GM19468 (cell line): ENCODE measurements around the gene ARHGAP18.
A peak's percentile ranks its signal among the peaks of the same experiment; 100 is the strongest.

Experiments
- ATAC-seq: cut with Tn5 transposase; IDR thresholded peaks from one replicate; pipeline ENCODE4 v1.9.1; 2021; ENCODE audit warnings: mild to moderate bottlenecking, moderate library complexity, moderate number of reproducible peaks; ENCODE audit not compliant: unreplicated experiment; ENCODE audit errors: extremely low read depth

The ARHGAP18 gene

GRCh38 chr6:129709769-129710449 is at the start of gene ARHGAP18:
ARHGAP18 (minus strand) TSS chr6:129710177; CDS start chr6:129710136, 41 bp downstream.
- peak; percentile 91 for ATAC-seq

- ATAC-seq, result no peak
Measured at GRCh38 chr6:129755787-129756186, 45.8 kb upstream of the ARHGAP18 start.

GRCh38 chr6:129754750-129755149 is 44.8 kb upstream of the ARHGAP18 start:
- no peak for ATAC-seq

- ATAC-seq, result no peak
Measured at GRCh38 chr6:129753422-129753821, 43.4 kb upstream of the ARHGAP18 start.

GRCh38 chr6:129751384-129751783 is 41.4 kb upstream of the ARHGAP18 start:
- no peak for ATAC-seq

GRCh38 chr6:129750360-129750759 is 40.4 kb upstream of the ARHGAP18 start:
- no peak for ATAC-seq

GRCh38 chr6:129749749-129750120 is 39.8 kb upstream of the ARHGAP18 start:
- ATAC-seq, result no peak

GRCh38 chr6:129748901-129749748 is 39.1 kb upstream of the ARHGAP18 start:
- no peak for ATAC-seq

- peak; percentile 72 for ATAC-seq
Measured at GRCh38 chr6:129748212-129748900, 38.4 kb upstream of the ARHGAP18 start.

GRCh38 chr6:129747588-129748112 is 37.7 kb upstream of the ARHGAP18 start:
- ATAC-seq, result no peak

GRCh38 chr6:129744880-129745237 is 34.9 kb upstream of the ARHGAP18 start:
- ATAC-seq, result no peak

GRCh38 chr6:129744201-129744879 is 34.4 kb upstream of the ARHGAP18 start:
- no peak for ATAC-seq

GRCh38 chr6:129740013-129740412 is 30.0 kb upstream of the ARHGAP18 start:
- no peak for ATAC-seq

GRCh38 chr6:129736105-129736504 is 26.1 kb upstream of the ARHGAP18 start:
- ATAC-seq, result no peak

- no peak for ATAC-seq
Measured at GRCh38 chr6:129733290-129733689, 23.3 kb upstream of the ARHGAP18 start.

GRCh38 chr6:129732542-129732941 is 22.6 kb upstream of the ARHGAP18 start:
- no peak for ATAC-seq

GRCh38 chr6:129732034-129732433 is 22.1 kb upstream of the ARHGAP18 start:
- no peak for ATAC-seq

GRCh38 chr6:129731428-129731827 is 21.5 kb upstream of the ARHGAP18 start:
- no peak for ATAC-seq

- ATAC-seq, result no peak
Measured at GRCh38 chr6:129730477-129731165, 20.6 kb upstream of the ARHGAP18 start.

- ATAC-seq, result no peak
Measured at GRCh38 chr6:129726650-129727049, 16.7 kb upstream of the ARHGAP18 start.
